HG02885 (cell line): ENCODE results near the gene FAM204A.

Experiments used
- ATAC-seq: cut with Tn5 transposase; IDR thresholded peaks from one replicate; pipeline ENCODE4 v1.9.1; 2021; ENCODE audit warnings: mild to moderate bottlenecking; ENCODE audit not compliant: unreplicated experiment, poor library complexity

Gene FAM204A

GRCh38 chr10:118287076-118287806 lies 54.9 kb downstream of the FAM204A start:
- ATAC-seq: no peak

DNA sequence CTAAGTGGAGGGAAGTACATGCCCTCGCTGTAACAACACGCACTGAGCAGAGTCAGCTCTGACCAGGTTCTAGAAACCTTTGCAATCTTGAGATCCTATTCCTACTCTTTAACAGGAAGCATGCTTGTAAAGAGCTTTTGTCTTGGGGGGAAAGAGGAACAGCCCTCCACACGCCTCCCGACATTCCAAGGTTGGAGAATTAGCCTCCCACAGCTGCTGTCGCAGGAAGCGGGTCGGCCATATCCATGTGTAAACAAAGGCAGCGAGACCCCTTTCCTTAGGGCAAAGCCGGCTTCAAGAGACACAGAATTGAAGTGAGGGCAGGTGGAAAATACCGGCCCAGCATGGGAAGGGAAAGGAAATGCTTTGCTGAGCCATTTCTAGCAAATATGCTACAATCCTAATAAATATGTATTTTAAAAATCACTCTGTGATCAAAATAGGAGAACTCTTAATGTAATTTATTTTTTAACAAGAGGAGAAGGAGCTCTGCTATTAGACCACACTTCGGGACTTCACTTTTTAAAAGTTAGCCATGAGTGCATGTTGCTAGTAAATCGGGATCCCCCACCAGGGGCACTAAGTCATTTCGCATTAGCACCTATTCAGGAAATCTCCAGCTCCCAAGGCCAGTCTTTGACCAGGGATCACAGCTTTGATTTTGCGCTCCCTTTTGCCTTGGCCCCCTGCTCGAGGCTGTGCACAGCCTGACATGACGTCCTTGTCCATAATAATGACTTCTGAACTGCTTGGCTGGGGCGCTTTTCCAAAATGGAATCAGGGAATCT lies 55.9 kb downstream of the FAM204A start:
- ATAC-seq: no peak

GRCh38 chr10:118282670-118283069 lies 59.5 kb downstream of the FAM204A start:
- ATAC-seq: no peak

DNA sequence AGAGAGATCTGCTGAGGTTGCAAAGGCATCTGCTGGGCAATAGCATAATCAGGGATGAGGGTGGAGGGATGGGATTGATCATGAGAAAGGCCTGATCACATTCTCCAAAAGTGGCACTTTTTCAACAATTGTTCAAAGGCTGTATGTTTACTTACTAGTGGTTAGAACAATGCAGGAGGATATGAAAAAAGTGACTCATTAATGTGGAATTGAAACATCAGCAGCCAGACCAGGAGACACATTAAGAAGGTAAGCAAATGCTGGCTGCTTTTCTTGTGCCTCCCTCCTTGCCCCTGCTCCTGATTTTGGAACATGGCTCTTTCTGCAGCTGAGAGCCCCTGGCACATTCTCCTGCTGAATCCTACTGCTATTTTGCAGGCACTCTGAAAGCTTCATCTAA lies 63.5 kb downstream of the FAM204A start:
- no peak for ATAC-seq

DNA sequence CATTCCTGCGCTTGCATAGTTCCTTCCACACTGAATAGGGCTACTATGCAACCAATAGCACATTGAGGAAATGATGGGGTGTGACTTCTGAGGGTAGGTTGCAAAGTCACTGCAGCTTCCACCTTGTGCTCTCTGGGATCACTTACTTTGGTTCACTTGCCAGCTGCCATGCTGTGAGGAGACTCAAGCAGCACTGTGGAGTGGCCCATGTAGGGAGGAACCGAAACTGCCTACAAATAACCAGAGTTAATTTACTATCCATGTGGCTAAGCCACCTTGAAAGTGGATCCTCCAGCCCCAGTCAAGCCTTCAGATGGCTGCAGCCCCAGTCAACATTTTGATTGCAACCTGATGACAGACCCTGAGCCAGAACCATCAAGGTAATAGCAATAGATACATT lies 64.3 kb downstream of the FAM204A start:
- no peak for ATAC-seq

DNA sequence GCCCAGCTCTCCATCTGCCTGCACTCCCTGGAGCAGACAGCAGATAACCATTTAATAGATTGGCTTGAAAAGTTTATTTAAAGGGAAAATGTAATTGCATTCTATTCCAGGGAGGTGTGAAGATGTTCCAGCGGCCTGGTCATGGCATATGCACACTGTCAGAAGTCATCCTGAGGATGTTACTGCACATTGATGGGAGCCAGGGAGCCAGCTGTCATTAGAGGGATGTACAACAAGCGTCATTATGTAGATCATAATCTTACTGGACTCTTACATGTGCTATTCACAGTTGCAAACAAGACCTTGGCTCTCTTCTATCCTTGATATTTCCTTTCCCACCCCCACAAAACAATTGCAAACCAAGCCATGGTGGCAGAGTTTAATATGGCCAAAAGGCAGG lies 65.4 kb downstream of the FAM204A start:
- no peak for ATAC-seq

- ATAC-seq: no peak
Observed at GRCh38 chr10:118276204-118276603, 65.9 kb downstream of the FAM204A start.

DNA sequence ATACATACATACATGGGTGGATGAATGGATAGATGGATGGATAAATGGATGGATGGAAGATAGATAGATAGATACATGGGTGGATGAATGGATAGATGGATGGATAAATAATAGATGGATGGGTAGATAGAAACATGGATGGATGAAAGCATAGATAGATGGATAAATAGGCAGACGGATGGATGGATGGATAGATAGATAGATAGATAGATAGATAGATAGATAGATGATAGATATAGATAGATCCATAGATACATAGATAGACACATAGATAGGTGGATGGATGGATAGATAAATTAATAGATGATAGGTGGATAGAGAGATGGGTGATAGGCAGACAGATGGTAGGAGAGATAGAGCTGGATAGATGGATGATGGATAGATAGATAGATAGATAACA lies 68.5 kb downstream of the FAM204A start:
- ATAC-seq: no peak

GRCh38 chr10:118272767-118273166 lies 69.4 kb downstream of the FAM204A start:
- ATAC-seq: no peak

DNA sequence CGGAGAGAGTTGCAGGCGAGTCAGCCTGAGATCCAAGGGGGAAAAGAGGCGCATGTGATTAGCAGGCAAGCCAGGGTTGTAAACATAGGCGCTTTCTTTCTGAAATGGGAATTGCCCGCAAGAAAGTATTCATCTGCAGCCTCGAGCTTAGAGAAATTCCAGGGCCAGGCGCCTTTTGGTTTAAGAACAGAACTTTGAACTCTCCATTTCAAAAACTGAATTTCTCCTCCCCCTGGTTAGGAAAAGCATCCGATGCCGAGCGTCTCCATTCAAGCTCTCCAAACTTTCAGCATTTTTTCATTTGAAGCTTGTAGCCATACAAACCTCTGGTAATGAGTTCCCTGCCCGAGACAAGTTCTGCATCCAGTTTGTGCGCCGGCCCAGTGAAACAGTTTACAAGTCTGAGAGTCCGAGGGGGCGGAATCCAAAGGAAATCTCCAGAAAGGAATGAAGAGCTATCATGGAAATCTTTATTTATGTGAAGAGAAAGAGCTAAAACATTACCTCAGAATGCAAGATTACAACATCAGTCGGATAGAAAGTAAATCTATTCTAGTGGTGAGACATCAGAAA lies 69.9 kb downstream of the FAM204A start:
- ATAC-seq: no peak

DNA sequence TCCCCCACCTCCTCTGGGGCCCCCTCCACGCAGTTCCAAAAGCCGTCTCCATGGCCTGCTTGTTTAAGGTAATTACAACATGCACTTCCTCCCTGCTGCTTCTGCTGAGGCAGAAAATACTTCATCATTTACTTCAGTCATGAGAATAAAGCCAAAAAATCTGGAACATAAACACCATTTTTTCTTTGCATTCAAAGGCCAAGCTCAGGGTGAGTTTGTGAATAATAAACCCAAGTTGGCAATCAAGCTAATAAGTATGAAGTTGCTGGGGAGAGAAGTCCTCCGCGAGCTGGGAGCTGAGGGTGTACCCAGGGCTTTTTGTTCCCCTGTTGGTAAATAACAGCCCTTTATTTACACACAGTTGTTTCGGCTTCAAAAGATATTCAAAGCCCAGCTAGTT lies 70.5 kb downstream of the FAM204A start:
- ATAC-seq: no peak

GRCh38 chr10:118266098-118266748 lies 75.9 kb downstream of the FAM204A start:
- no peak for ATAC-seq

DNA sequence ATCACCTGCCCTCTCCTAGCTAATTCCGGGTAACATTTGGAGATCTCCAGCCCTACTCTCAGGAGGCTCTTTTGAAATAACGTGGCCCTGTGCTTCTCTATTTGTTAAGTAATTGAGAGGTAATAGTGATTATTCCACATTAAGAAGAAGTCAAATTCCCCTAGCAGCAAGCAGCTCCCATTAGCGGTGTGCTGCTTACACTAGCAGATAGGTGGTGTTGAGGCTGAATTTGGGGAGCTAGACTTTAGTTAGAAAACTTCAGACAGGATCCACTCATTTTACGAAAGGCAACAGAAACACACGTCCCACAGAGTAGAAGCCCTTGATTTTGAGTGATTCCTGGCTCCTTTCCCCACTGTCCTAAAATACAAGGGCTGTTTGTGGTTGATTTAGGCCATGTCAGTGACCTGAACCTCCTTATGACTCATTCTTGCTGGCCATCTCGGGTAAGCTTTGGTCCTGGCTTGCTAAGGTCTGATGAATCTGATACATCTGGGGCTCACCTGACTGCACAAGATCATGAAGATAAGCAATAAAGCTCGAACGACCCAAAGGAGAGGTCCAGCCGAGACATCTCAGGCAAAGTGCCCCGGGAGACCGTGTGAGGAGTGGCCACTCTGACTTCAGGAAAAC lies 77.2 kb downstream of the FAM204A start:
- ATAC-seq: no peak

DNA sequence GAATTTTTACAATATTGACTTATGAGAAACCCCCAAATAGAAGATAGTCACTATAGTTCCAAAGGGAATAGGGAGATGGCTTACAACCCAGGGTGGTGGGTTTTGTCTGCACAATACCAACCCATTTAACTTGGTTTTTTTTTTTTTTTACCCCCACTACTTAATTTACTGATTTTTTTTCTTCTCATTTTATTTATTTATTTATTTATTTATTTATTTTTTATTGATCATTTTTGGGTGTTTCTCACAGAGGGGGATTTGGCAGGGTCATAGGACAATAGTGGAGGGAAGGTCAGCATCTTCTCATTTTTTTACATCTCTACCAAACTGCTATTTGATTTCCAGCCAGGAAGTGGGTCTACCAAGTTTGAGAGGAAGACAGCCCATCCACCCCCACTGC lies 77.9 kb downstream of the FAM204A start:
- no peak for ATAC-seq

- no peak for ATAC-seq
Observed at GRCh38 chr10:118262538-118262937, 79.6 kb downstream of the FAM204A start.

DNA sequence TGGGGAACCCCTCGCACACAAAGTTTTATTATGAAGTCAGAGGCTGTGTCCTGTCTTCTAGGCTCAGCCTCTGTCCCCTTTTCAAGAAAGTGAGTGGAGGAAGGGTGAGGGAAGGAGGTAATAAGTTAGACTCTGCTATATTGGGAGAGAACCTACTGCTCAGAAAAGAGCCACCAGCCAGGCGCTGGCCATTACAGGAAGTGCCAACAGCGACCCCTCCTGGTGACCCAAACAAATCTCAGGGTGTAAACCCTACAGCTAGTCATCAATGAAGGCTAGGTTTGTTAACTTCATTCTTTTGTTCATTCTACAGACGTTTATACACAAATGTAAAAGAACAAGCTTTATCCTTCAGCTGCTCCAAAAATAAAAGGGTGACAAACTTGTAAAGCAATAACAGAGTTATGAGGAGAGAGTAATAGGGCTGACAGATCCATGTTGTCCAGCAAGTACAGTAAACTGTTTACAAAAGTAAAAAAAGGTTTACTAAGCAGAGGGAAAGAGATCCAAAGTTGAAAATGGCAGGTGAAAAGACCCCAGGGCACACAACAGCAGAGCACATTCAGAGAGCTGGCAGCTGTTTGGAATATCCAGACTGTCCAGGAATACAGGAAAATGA lies 82.7 kb downstream of the FAM204A start:
- peak; percentile 54 for ATAC-seq

DNA sequence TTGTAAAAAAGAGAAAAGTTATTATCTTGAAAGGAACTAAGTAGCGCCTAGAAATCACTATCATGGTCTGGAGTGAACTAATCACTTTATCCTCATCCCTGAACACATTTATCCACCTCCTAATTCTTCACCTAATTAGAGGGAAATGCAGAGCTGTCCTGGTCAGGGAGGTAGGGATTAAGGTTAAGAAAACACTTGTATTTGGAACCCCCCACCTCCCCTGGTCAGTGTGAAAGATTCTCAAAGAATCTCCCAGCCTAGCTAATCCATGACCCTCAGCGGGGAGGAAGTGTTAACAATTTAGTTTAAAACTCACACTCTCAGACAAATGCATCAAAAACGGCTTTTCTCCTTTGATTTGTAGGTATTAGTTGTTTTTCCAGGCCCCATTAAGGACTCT lies 83.8 kb downstream of the FAM204A start:
- ATAC-seq: no peak

- no peak for ATAC-seq
Observed at GRCh38 chr10:118256825-118257570, 85.1 kb downstream of the FAM204A start.

GRCh38 chr10:118256209-118256608 lies 85.9 kb downstream of the FAM204A start:
- no peak for ATAC-seq
